GM21737 (cell line): ENCODE data around the gene TTLL6.
"Not testable (repeated sequence)": the region's sequence is repeated elsewhere in the genome, so short reads cannot be mapped to it uniquely, and the experiment has no call there.

ENCODE experiments used
- ATAC-seq: cut with Tn5 transposase; IDR thresholded peaks from one replicate; pipeline ENCODE4 v1.9.1; 2021; ENCODE audit warnings: mild to moderate bottlenecking, moderate library complexity; ENCODE audit not compliant: unreplicated experiment

TTLL6 gene

GRCh38 chr17:48816438-48816773 is 623 bp downstream of the TTLL6 start:
- ATAC-seq: no peak

- ATAC-seq: no peak
These were observed 1.7 kb downstream of the TTLL6 start for GRCh38 chr17:48815311-48815710.

GRCh38 chr17:48814504-48814903 is 2.5 kb downstream of the TTLL6 start:
- ATAC-seq: no peak

GRCh38 chr17:48812001-48812400 is 5.0 kb downstream of the TTLL6 start:
- ATAC-seq: no peak

GRCh38 chr17:48809182-48809581 is 7.8 kb downstream of the TTLL6 start:
- ATAC-seq: no peak

GRCh38 chr17:48804936-48805411 is 12.1 kb downstream of the TTLL6 start:
- no peak for ATAC-seq

- ATAC-seq: no peak
These were observed 16.3 kb downstream of the TTLL6 start for GRCh38 chr17:48800626-48801217.

GRCh38 chr17:48799069-48799723 is 17.8 kb downstream of the TTLL6 start:
- no peak for ATAC-seq

- not testable (repeated sequence) for ATAC-seq
These were observed 20.9 kb downstream of the TTLL6 start for GRCh38 chr17:48796163-48796522.

GRCh38 chr17:48795444-48796162 is 21.4 kb downstream of the TTLL6 start:
- no peak for ATAC-seq

- no peak for ATAC-seq
These were observed 24.8 kb downstream of the TTLL6 start for GRCh38 chr17:48792033-48792798.

GRCh38 chr17:48791128-48792032 is 25.6 kb downstream of the TTLL6 start:
- no peak for ATAC-seq

- no peak for ATAC-seq
These were observed 26.4 kb downstream of the TTLL6 start for GRCh38 chr17:48790607-48791127.

- ATAC-seq: no peak
These were observed 29.2 kb downstream of the TTLL6 start for GRCh38 chr17:48787828-48788227.

- no peak for ATAC-seq
These were observed 37.6 kb downstream of the TTLL6 start for GRCh38 chr17:48779421-48779820.

- no peak for ATAC-seq
These were observed 40.4 kb downstream of the TTLL6 start for GRCh38 chr17:48776602-48777001.

GRCh38 chr17:48773245-48773644 is 43.8 kb downstream of the TTLL6 start:
- no peak for ATAC-seq

- no peak for ATAC-seq
These were observed 46.1 kb downstream of the TTLL6 start for GRCh38 chr17:48770954-48771353.

- ATAC-seq: no peak
These were observed 47.9 kb downstream of the TTLL6 start for GRCh38 chr17:48769009-48769675.
